Effector CD8-positive, alpha-beta T cell (primary cell): ENCODE results near the gene NFATC2.

Experiments used
- DNase-seq: peaks from one replicate; lab custom pipeline; 2025; lab: John Stamatoyannopoulos, UW

Gene NFATC2

GRCh38 chr20:51429696-51430095, 112.8 kb downstream of the NFATC2 start:
- DNase-seq: no peak

GRCh38 chr20:51429144-51429482, 113.4 kb downstream of the NFATC2 start:
- no peak for DNase-seq

- no peak for DNase-seq
These were observed 113.9 kb downstream of the NFATC2 start for GRCh38 chr20:51428401-51429143.

GRCh38 chr20:51427651-51428291, 114.7 kb downstream of the NFATC2 start:
- no peak for DNase-seq

- no peak for DNase-seq
These were observed 115.5 kb downstream of the NFATC2 start for GRCh38 chr20:51426718-51427650.

- DNase-seq: no peak
These were observed 117.0 kb downstream of the NFATC2 start for GRCh38 chr20:51425347-51426106.

GRCh38 chr20:51424270-51425117, 118.0 kb downstream of the NFATC2 start:
- DNase-seq: no peak

GRCh38 chr20:51423810-51424209, 118.7 kb downstream of the NFATC2 start:
- DNase-seq: no peak

- DNase-seq: no peak
These were observed 119.2 kb downstream of the NFATC2 start for GRCh38 chr20:51423290-51423667.

GRCh38 chr20:51422514-51423289, 119.8 kb downstream of the NFATC2 start:
- no peak for DNase-seq

GRCh38 chr20:51420805-51421204, 121.7 kb downstream of the NFATC2 start:
- no peak for DNase-seq

GRCh38 chr20:51420111-51420510, 122.4 kb downstream of the NFATC2 start:
- no peak for DNase-seq

- DNase-seq: no peak
These were observed 122.9 kb downstream of the NFATC2 start for GRCh38 chr20:51419646-51420045.

GRCh38 chr20:51419231-51419630, 123.3 kb downstream of the NFATC2 start:
- DNase-seq: no peak

GRCh38 chr20:51418137-51418529, 124.4 kb downstream of the NFATC2 start:
- no peak for DNase-seq

GRCh38 chr20:51417250-51418136, 125.0 kb downstream of the NFATC2 start:
- no peak for DNase-seq

GRCh38 chr20:51416532-51417249, 125.8 kb downstream of the NFATC2 start:
- DNase-seq: no peak

- no peak for DNase-seq
These were observed 128.7 kb downstream of the NFATC2 start for GRCh38 chr20:51413857-51414256.
